Gastroesophageal sphincter (tissue), 4 donors: ENCODE results near the gene FARSA. TPM values are rescaled to one million over a fixed set of nuclear protein-coding genes. Genes with fewer than 3 reads are reported as not detected.
A peak's percentile ranks its signal among the peaks of the same experiment; 100 is the strongest.

Source experiments
- ATAC-seq: fragments of 150-250 bp; one replicate; pipeline ENCODE4 v1.9.1; 2016; ENCODE audit warnings: mild to moderate bottlenecking, moderate library complexity
- H3K27ac ChIP-seq, 4 donors: fragments of 200-600 bp; sonication (generic) in 3 of 4; 1 replicate in 3 of 4; 2 replicates in 1 of 4; pipeline ENCODE4 v1.5.1; 2016 to 2019
- H3K27me3 ChIP-seq: fragments of 200-600 bp; sonication (generic); one replicate; pipeline ENCODE4 v1.5.1; 2019
- H3K36me3 ChIP-seq, 2 donors: fragments of 200-600 bp; sonication (generic); one replicate each; pipeline ENCODE4 v1.5.1; 2019; ENCODE audit warnings: control low read depth in 1 of 2
- H3K4me1 ChIP-seq, 3 donors: fragments of 200-600 bp; sonication (generic); 1 replicate in 2 of 3; 2 replicates in 1 of 3; pipeline ENCODE4 v1.5.1; 2016 to 2019; ENCODE audit warnings: control low read depth in 2 of 3
- H3K4me3 ChIP-seq, 2 donors: fragments of 200-600 bp; sonication (generic); one replicate each; pipeline ENCODE4 v1.5.1; 2019; ENCODE audit warnings: mild to moderate bottlenecking in 1 of 2, moderate library complexity in 1 of 2
- H3K9me3 ChIP-seq, 3 donors: fragments of 200-600 bp; sonication (generic); one replicate each; pipeline ENCODE4 v1.5.1; 2017 to 2019; ENCODE audit warnings: control low read depth in 2 of 3
- CTCF ChIP-seq, 4 experiments: fragments of 200-600 bp in 2 of 4; fragments of 450-650 bp in 2 of 4; sonication (generic) in 1 of 4; IDR thresholded peaks; one replicate each; pipeline ENCODE4 v1.5.1; 2017 to 2019; ENCODE audit warnings: antibody characterized with exemption in 4 of 4, mild to moderate bottlenecking in 2 of 4, moderate library complexity in 2 of 4
- EP300 ChIP-seq: sonication (generic); formaldehyde crosslinking; IDR thresholded peaks from one replicate; pipeline ENCODE4 v1.6.1; 2017; ENCODE audit warnings: antibody characterized with exemption, mild to moderate bottlenecking
- POLR2A ChIP-seq, 2 donors: fragments of 450-650 bp; IDR thresholded peaks; one replicate each; pipeline ENCODE4 v1.6.1; 2017; ENCODE audit warnings: antibody characterized with exemption in 2 of 2, mild to moderate bottlenecking in 2 of 2, moderate library complexity in 1 of 2
- POLR2AphosphoS5 ChIP-seq: sonication (generic); formaldehyde crosslinking; IDR thresholded peaks from one replicate; pipeline ENCODE4 v1.6.1; 2017; ENCODE audit warnings: antibody characterized with exemption
- WGBS, 2 donors: methylation state at CpG; one replicate each; pipeline ENCODE4 v1.1.5; 2018; ENCODE audit warnings: low coverage in 1 of 2; 5-methylcytosine and 5-hydroxymethylcytosine counted together
- total RNA-seq, 4 donors: library from RNA; depleted of rRNA; stranded (reverse); fragments of >200 nt; gene quantifications; one replicate each; pipeline ENCODE4 v1.1.0, GENCODE V29; 2016

FARSA gene
- total RNA-seq, 4 donors from 2014 or later, result 32.2 to 36.1 (median 33.2) TPM

- no peak overlapping the region for H3K4me3 ChIP-seq
Observed at GRCh38 chr19:12935071-12935470, 1.6 kb upstream of the FARSA start.

GRCh38 chr19:12932392-12933286, 872 bp downstream of the FARSA start:
- no peak for ATAC-seq
- Histone ChIP-seq H3K27ac (peak overlapping the region in 3 of 4 donors; percentile 81 to 91 (median 90)), H3K36me3 (peaks cover 0 to 31% of the 10 kb centered on the region in 2 donors), H3K4me1 (peaks cover 4 to 33% (median 10%) of the 10 kb centered on the region in 3 donors), H3K27me3 (no peaks in the 10 kb centered on the region), H3K4me3 (peak overlapping the region; percentile 85 to 96), H3K9me3 (no peaks in the 10 kb centered on the region)
- 32 to 74% methylated on average over 3 to 12 of the region's 16 CpGs for WGBS, 2 donors
- TF ChIP-seq EP300, result no peak
- TF ChIP-seq CTCF (IDR thresholded peaks at IDR 0.05), result no peak
- no peak for TF ChIP-seq POLR2AphosphoS5
- TF ChIP-seq POLR2A (IDR thresholded peaks at IDR 0.05), result no peak

More at GRCh38 chr19:12935071-12935470, 1.6 kb upstream of the FARSA start:
- WGBS, 2 donors, result 92% methylated on average over 2 to 7 of the region's 10 CpGs
- Histone ChIP-seq H3K36me3 (peaks cover 0 to 10% of the 10 kb centered on the region in 2 donors), H3K27ac (no peak overlapping the region), H3K9me3 (no peaks in the 10 kb centered on the region), H3K27me3 (no peaks in the 10 kb centered on the region), H3K4me1 (peaks cover 5 to 49% (median 20%) of the 10 kb centered on the region in 3 donors)
- TF ChIP-seq POLR2AphosphoS5, result no peak
- ATAC-seq, result no peak

- H3K27ac ChIP-seq, result no peak overlapping the region
- no peak for TF ChIP-seq CTCF (IDR thresholded peaks at IDR 0.05)
- no peak for TF ChIP-seq POLR2AphosphoS5
- no peak for TF ChIP-seq EP300
- no peak for TF ChIP-seq POLR2A (IDR thresholded peaks at IDR 0.05)
- WGBS, 2 donors, result 96% methylated on average over 4 of the region's 19 CpGs; no CpG with 5 or more reads in 1 of the 2 donors
- H3K36me3 ChIP-seq, result peaks cover 0 to 56% of the 10 kb centered on the region in 2 donors
- H3K4me3 ChIP-seq, result no peak overlapping the region
- ATAC-seq, result no peak
- H3K9me3 ChIP-seq, result no peaks in the 10 kb centered on the region
- H3K27me3 ChIP-seq, result no peaks in the 10 kb centered on the region
- peaks cover 3 to 28% (median 7%) of the 10 kb centered on the region in 3 donors for H3K4me1 ChIP-seq
Observed at GRCh38 chr19:12930002-12930645, 3.4 kb downstream of the FARSA start.

- TF ChIP-seq EP300, result no peak
- TF ChIP-seq POLR2AphosphoS5, result no peak
- no peak for TF ChIP-seq POLR2A (IDR thresholded peaks at IDR 0.05)
- no peak for TF ChIP-seq CTCF (IDR thresholded peaks at IDR 0.05)
- H3K27me3 ChIP-seq, result no peaks in the 10 kb centered on the region
- ATAC-seq, result no peak
- 98 to 100% methylated on average over 2 to 14 of the region's 29 CpGs for WGBS, 2 donors
- H3K9me3 ChIP-seq, result no peaks in the 10 kb centered on the region
- no peak overlapping the region for H3K27ac ChIP-seq
- no peak overlapping the region for H3K4me3 ChIP-seq
- H3K4me1 ChIP-seq, result peaks cover 0 to under 1% (median 0%) of the 10 kb centered on the region in 3 donors
- H3K36me3 ChIP-seq, result peaks cover 0 to 78% of the 10 kb centered on the region in 2 donors
Observed at GRCh38 chr19:12924621-12925310, 8.7 kb downstream of the FARSA start.

- 89 to 92% methylated on average over 2 to 4 of the region's 4 CpGs for WGBS, 2 donors
- peaks cover 0 to 14% (median 0%) of the 10 kb centered on the region in 3 donors for H3K4me1 ChIP-seq
- ATAC-seq, result no peak
- no peak overlapping the region for H3K27ac ChIP-seq
- TF ChIP-seq POLR2A (IDR thresholded peaks at IDR 0.05) (no peak), EP300 (no peak), POLR2AphosphoS5 (no peak), CTCF (IDR thresholded peaks at IDR 0.05) (no peak)
- peaks cover 0 to 60% of the 10 kb centered on the region in 2 donors for H3K36me3 ChIP-seq
- H3K9me3 ChIP-seq, result no peaks in the 10 kb centered on the region
- no peak overlapping the region for H3K4me3 ChIP-seq
- no peaks in the 10 kb centered on the region for H3K27me3 ChIP-seq
Observed at GRCh38 chr19:12922959-12923358, 10.6 kb downstream of the FARSA start.
